Breast epithelium (tissue), 3 donors: ENCODE results near the gene ELL.

Experiments used
- CTCF ChIP-seq, 3 donors: fragments of 450-650 bp; IDR thresholded peaks; one replicate each; pipeline ENCODE4 v1.5.1; 2016 to 2017; ENCODE audit warnings: antibody characterized with exemption in 3 of 3, mild to moderate bottlenecking in 3 of 3, moderate library complexity in 3 of 3
- POLR2A ChIP-seq: fragments of 450-650 bp; IDR thresholded peaks from one replicate; pipeline ENCODE4 v1.6.1; 2016; ENCODE audit warnings: antibody characterized with exemption, mild to moderate bottlenecking, moderate library complexity
- POLR2AphosphoS5 ChIP-seq, 3 donors: sonication (generic); formaldehyde crosslinking; IDR thresholded peaks; one replicate each; pipeline ENCODE4 v1.6.1; 2017; ENCODE audit warnings: antibody characterized with exemption in 3 of 3

DNA sequence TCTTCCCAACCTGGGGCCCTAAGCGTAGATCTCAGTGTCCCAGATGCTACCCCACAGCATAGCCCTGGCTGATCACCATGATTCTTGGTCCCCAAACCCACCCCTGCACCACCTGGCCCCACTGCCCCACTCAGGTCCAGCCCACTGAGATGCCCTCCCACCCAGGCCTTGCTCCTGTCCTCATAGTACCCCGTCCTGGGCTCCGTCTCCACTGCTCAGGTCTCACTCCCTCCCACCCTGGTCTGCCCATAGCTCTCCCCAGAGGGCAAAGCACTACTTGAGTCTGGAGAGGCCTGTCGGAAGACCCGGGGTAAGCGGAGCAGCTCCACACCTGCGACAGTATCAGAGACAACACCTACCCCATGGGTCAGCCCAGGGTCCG lies 48.2 kb downstream of the ELL start:
- TF ChIP-seq POLR2A = no peak
- no peak for TF ChIP-seq POLR2AphosphoS5 (IDR thresholded peaks at IDR 0.05)
- TF ChIP-seq CTCF (IDR thresholded peaks at IDR 0.05) = no peak
